HG03159 (cell line): Measurements from ENCODE around the gene NAGA.
"Not testable (repeated sequence)": the region's sequence is repeated elsewhere in the genome, so short reads cannot be mapped to it uniquely, and the experiment has no call there.

ENCODE experiments used
- ATAC-seq: cut with Tn5 transposase; IDR thresholded peaks from one replicate; pipeline ENCODE4 v1.9.1; 2021; ENCODE audit warnings: mild to moderate bottlenecking, moderate library complexity; ENCODE audit not compliant: unreplicated experiment

Gene NAGA

GRCh38 chr22:42076764-42077485 is 6.3 kb upstream of the NAGA start:
- ATAC-seq: no peak

- no peak for ATAC-seq
Observed at GRCh38 chr22:42074846-42075676, 4.4 kb upstream of the NAGA start.

GRCh38 chr22:42074132-42074811 is 3.7 kb upstream of the NAGA start, which contains the start of gene PHETA2:
TSS of gene PHETA2 (plus strand) at chr22:42074248. CDS start at chr22:42077294, 3,046 bp downstream.
- no peak for ATAC-seq

- ATAC-seq: no peak
Observed at GRCh38 chr22:42073621-42074041, 3.0 kb upstream of the NAGA start.

GRCh38 chr22:42072606-42073330 is 2.2 kb upstream of the NAGA start:
- ATAC-seq: no peak

GRCh38 chr22:42071508-42071907 is 896 bp upstream of the NAGA start:
- ATAC-seq: not testable (repeated sequence)

- ATAC-seq: peak; percentile 5
Observed at GRCh38 chr22:42069801-42070516, 653 bp downstream of the NAGA start.

GRCh38 chr22:42068291-42068690 is 2.3 kb downstream of the NAGA start:
- no peak for ATAC-seq

GRCh38 chr22:42067671-42068251 is 2.9 kb downstream of the NAGA start:
- no peak for ATAC-seq

GRCh38 chr22:42066937-42067336 is 3.7 kb downstream of the NAGA start:
- ATAC-seq: no peak

GRCh38 chr22:42066126-42066761 is 4.4 kb downstream of the NAGA start:
- no peak for ATAC-seq

GRCh38 chr22:42065438-42066125 is 5.0 kb downstream of the NAGA start:
- ATAC-seq: no peak

GRCh38 chr22:42064629-42065028 is 6.0 kb downstream of the NAGA start:
- ATAC-seq: no peak

GRCh38 chr22:42062506-42063170 is 8.0 kb downstream of the NAGA start:
- ATAC-seq: no peak

- ATAC-seq: no peak
Observed at GRCh38 chr22:42061041-42061440, 9.6 kb downstream of the NAGA start.

- ATAC-seq: no peak
Observed at GRCh38 chr22:42060489-42060888, 10.1 kb downstream of the NAGA start.

- no peak for ATAC-seq
Observed at GRCh38 chr22:42056757-42057511, 13.7 kb downstream of the NAGA start.
